NAMALWA (cell line): ENCODE data around the gene KIF3A.

Experiments used
- DNase-seq: peaks from one replicate; pipeline ENCODE4 v3.0.0-alpha.2; 2015; ENCODE audit warnings: low spot score

The KIF3A gene

DNA sequence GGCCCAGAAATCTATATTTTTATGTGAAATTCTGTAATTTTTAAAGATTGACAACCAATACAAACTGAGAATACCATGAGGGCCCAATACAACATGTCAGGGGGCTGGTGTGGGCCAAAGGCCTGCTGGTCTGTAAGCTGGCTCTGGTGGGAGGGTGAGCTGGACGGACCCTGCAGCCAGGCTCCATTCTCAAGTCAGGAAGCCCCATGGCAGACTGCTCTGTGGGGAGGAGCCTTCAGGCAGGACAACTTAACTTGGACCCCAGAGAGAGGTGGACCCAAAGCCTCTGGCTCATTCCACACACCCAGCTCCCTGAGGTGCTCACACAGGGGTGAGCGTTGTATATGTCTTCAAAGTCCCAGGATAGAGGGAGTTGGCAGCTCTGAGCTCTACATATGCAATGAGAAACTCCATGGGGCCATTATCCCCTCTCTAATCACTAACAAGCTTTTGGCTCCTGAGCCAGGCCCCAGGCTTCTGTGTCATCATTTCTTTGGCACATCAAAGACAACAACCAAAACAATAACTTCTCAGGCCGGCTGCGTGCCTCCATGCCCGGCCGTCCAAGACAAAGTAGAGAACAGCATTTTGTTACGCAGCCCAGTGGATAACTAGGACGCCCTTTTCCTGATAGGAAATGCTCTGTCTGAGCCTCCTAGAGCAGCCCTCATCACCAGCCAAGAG lies 33.3 kb upstream of the KIF3A start:
- no peak for DNase-seq

DNA sequence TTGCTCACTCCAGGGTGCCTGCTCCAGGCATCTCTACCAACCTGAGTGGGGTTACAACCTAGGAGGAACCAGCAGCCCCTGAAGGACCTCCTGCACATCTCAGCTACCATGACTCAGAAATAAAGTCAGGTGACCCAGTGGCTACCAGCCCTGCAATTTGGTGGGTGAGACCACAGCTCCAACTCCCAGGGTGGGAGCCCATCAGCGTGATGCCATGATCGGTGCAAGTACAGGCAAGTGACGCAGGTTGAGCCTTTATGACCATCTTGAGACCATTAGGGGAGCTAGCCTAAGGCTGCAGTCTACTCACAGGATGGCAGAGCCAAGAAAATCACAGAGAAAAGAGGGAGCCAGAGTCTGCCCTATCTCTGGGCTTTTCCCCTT lies 31.1 kb upstream of the KIF3A start:
- no peak for DNase-seq

DNA sequence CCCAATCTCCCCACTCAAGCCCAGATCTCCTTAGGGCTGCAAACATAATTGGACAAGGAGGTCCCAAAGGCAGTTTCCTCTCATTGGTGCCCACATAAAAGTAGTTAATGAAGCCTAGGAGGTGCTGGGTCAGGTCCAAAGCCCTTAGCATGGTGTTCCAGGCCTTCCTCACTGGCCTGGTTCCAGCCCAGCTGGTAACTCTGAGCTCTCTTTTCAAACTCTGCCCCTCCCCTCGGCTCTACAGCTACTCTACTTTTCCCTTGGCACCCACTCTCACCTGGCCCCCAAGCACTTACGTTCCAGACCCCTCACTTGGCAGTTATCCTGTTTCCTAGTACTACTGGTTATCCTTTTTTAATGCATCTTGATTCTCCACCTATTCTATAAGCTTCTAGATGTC lies 29.8 kb upstream of the KIF3A start:
- DNase-seq = no peak

DNA sequence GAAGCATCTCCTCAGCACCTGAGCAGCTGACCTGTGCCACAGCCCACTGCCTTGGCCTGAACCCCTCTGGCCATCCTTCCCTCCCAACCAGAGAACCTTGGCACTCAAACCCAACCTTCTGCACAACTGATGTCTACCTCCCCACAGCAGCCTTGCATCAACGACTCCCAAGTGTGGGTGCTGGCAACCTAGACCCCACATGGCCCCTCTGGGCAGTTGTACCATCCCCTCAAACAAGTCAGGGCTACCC lies 29.4 kb upstream of the KIF3A start:
- DNase-seq = no peak

DNA sequence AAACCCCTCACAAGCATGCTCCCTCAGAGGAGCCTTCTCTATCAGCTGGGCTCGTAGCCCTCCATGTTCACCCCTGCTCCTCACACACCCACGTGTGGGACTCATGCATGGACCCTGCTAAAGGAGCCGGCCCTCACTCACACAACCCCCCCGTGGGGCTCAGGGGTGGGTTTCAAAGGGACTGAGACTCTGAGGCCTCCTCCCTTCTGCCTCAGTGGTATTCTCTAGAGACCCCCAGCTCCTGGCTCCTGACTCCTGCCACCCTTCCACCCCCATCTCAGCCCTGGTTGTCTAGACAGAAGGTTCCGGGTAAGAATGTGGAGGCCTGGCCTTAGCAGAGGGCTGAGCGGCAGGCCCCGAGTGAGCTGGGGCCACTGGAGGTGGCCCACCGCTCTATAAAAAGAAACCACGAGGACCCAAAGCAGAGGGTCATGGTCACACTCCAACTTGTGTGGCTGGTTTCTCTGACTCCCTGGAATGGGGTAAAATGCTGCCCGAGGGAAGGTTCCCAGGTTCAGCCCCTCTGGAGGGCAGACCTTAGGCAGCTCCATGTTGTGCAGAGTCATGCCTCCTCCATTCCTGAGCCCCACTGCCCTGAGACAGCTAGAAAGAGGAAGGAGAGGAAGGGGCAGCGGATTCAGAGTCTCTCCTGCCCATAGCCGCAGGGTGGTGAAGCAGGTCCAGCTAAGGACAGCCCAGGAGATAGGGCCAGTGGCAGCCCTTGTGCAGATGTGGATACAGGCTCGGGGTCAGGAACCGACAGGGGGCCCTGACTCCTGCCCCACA lies 28.9 kb upstream of the KIF3A start:
- no peak for DNase-seq

DNA sequence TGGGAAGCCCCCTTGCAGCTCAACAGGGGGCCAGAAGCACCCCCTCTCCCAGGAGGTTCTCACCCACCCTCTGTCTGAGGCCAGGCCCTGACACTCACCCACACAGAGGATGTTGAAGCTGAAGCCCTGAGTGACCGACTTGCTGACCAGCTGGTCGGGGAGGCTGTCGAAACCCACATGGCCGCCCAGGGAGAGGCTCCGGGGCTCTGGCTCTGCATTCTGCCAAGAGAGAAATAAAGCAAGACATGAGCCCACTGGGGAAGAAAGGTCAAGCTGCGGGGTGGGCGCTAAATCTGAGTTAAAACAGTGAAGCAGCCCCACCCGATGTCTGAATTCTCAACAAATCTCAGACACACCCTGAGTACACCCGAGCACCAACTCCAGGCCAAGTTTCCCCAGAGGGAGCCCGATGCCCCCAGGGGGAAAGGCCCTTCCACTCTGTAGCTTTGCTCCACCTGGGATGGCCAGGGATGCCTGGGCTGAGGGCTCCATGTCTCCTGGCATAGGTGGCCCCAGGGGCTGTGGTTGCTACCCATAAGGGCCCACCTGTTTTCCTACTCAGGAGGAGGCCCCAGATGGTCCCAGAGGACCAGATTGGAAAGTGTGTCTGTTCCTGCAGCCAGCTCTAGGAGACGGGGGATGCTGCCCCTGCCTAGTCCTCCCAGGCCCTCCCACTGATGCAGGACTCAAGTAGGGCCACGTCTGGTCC lies 28.1 kb upstream of the KIF3A start:
- DNase-seq = no peak

DNA sequence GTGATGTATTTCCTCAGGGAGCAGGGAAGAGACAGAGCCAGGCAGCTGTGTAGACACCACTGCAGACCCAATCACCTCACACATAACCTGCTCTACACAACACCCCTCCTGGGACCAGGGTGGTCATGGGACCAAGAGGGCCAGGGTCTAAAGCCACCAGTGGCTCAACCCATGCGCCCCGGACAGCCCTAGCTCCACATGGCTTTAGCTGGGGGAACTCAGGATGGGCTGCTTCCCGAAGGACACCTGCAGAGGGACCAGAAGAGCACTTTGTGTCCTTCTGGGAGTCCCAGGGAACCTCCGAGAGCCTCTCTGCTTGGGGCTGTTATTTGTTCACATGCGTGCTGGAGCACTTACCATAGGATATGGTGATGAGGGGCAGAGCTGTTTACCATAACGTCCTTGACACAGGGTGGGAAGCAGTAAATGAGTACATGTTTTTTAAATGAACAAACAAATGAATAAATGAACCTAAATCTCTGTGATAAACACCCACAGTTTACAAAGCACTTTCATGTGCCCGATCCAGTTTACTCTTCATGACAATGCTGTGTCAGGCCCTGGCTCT lies 27.4 kb upstream of the KIF3A start:
- no peak for DNase-seq

DNA sequence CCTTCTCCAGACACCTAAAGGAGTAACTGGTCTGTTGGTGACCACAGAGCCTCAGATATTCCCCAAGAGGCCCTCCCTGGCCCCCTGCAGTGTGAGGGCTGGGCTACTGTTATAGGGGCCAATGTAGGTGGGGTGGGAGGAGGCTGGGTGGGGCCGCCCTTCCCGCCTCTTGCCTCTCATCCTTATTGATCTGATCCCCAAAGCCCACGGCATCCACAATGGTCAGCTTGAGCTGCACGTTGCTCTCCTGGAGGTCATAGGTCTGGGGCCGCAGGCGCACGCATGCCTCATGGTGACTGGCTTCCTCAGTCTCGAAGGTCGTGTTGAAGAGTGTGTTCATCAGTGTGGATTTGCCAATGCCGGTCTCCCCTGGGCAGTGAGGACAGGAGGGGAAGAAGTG lies 26.7 kb upstream of the KIF3A start:
- no peak for DNase-seq

DNA sequence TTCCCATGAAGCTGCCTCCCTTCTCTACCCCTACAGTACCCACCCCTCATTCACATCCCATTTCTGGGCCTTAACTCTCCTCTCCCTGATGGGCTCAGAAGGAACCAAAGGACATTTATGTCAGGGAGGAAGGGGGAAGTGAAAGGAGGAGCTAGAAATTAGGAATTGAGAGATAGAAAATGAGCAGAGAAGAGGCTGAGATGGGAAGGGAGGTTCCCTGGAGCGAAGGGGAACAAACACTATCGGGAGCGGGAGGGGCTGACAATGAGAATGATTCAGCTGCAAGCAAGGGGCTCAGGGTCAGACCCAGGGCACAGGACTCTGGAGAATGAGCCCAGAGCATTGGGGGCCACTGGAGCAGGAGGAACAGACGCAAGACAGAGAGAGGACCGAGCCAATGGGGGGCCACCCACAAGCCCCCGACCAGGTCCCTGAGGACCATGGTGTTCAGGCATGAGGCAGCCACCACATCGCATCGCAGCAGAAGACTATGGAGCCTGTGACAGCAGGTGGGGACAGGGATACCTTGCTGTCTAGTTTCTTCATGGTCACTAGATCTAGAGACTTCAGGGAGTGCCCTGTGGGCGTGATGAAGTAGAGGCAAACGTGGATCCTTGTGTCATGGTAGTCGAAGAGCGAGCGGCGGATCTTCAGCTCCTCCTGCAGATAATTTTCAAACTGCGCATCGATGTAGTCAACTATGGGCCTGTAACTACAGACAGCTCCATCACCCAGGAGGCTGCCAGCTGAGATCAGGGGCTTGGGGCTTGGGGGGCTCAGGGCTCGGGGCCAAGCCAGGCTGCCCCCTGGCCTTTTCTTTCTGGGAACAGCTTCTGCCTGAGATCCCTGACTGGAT lies 26.1 kb upstream of the KIF3A start:
- no peak for DNase-seq

DNA sequence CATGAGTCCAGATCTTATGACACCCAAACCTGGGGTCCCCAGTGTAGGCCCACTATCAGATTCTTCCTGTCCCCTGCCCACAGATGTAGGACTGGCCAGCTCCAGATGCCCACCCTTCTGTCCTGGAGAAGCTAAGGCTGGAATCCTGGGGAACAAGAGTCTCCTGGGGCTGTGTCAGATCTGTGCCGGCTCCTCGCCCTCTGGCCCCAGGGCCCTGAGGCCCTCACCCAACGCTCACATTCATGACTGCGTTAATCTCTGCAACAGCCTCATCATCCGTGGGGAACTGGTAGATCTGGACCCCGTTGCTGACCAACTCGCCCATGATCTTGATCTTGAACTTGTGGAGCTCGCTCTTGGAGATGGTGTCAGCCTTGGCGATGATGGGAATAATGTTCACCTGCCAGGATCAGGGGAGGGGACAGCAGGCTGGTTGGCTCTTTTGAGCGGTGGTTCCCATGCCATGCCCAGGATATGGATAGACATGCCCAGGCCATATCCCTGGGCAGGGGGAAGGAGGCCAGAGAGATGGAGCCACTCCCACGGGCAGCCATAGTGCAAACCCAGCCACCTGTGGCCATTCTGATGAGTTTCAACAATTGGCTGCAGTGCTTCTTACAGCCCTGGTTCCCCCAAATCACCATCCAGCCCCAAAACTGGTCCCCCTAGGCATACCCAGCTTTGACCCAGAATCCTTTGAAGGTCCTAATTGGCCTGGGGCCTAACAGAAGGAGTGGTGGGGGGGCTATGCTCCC lies 25.1 kb upstream of the KIF3A start:
- DNase-seq = no peak

DNA sequence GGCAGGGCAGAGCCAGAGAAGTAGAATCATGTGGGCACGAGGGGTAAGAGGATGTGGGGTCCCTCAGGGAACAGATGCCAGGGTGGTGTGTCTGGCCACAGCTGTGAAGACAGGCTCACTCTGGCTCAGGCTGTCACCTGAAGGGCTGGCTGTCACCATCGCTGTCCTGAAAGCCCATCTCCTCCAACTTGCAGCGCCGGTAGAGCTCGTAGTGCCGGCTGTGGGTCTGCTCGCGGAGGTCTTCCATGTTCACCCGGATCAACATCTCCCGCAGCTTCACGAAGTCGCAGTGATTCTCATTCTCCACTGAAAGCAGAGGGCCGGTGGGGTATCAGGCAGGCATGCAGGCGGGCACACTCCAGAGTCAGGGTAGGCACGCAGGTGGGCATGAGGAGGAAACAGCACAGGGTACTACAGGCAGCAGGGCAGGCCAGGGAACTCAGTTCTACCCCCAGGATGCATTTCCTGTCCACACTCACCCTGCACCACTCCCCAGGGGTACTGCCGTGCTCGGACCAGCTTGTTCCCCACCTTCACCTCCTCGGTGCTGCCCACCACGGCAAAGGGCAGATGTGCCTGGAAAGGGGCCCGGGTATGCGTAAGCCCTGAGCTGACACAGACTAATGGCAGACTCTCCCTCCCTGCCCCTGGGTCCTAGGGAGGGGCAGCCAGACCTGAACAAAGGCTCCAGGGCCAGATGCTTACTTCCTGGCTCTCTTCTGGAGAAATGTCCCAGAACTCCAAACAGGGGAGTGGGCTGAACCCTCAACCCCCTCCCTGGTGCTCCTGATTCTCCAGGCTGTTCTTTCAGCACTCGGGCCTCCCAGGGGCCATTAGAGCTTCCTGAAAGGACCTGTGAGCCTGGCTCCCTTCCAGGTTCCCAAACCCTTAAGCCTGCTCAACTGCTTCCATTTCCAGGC lies 24.2 kb upstream of the KIF3A start:
- DNase-seq = no peak

DNA sequence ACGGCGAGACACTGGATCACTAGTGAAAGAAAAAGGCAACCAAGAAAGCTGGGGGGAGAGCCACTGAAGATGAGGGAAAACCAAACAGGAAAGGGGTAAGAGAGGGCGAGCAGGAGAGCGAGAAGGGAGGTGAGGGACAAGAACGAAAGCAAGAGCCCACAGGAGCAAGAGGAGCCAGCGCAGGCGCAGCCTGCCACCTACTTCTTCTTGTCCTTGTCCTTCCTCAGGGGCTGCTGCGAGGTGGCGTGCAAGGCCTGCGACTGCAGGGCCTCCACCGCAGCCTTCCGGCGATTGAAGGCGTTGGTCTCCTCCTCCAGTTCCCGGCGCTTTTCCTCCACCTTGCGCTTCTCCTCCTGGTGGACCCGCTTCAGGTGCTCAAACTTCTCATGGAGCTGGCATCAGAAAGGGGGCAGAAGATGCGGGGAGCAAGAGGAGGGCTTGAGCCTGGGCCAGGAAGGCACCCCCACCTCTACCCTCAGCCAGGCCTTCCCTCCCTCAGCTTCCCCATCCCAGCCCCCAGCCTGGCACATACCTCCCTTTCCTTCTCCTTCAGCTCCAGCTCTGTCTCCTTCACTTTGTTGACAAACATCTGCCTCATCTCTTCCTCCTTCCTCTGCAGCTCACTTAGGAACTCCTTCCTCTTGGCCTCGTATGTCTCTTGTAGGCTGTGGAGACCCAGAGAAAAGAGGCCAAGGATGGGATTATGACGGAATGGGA lies 23.4 kb upstream of the KIF3A start:
- DNase-seq = no peak

DNA sequence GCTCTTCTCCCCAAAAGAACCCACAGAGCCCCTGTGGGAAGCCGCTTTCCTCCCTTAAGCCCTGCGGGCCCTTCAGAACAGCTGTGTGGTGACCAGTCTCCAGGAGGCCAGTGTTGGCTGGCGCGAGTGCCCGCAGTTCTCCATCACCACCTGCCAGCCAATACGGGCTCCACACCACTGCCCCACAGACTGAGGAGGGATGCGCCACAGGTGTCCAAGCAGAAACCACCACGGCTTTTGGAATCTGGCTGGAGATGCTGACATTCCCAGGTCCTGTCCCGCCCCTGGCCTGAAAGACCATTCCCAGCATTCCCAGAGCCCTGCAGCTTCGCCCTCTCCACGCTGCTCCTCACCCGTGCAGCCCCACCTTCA lies 22.7 kb upstream of the KIF3A start:
- no peak for DNase-seq

DNA sequence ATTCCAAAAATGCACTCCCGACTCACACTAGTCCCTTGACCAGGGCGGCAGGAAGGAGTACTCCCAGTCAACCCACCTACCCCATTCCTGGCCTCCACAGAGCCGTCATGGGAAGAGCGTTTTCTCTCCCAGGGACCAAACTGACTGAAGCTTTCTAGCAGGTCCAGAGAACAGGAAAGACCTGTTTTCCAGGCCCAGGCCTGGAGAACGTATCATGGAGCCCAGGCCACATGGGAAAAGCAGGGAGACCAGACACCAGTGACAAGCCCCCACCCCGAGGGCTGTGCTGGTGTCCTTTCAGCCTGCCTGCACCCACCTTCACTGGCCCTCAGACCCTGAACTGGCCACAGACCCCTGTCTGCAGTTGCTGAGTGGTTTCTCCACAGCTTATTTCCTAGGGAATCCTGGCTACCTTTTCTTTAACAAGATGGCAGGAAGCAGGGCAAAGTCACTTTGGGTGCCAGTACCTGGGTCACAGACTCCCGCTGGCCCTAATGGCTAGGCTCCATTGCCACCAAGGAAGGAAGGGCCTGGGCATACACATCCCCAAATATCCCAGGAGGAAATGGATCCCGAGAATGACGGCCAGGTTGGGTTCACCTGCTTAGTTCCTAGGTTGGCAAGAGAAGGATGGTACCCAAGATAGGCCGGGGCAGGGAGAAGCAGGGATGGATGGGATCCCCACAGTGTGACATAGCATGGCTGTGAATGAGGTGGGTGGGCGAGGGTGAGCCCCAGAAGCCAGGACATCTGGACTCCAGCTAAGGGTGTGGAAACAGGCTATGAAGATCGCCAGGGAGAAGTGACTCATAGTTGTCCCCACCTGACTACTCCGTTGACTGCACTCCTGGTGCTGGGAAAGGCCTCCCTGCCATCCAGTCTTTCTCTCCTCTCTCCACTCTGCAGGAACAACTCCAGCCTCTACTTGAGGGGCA lies 22.0 kb upstream of the KIF3A start:
- DNase-seq = no peak

DNA sequence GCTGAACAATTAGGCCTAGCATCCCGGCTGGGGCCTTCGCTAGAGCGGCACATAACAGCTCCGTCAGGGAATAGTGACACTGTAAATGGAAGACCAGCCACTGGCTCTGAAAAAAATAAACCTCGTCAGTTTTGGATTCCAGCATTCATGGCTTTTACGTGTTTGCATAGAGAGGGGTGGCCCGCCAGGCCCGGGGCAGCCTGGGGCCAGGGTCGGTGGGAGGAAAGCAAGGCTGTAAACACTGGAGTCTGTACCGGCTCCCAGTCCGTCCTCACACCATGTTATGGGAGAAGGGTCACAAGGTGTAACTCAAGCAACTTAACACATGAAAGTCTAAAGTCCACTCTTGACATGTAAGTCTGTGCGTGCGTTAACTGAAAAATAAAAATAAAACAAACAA lies 21.1 kb upstream of the KIF3A start:
- no peak for DNase-seq

DNA sequence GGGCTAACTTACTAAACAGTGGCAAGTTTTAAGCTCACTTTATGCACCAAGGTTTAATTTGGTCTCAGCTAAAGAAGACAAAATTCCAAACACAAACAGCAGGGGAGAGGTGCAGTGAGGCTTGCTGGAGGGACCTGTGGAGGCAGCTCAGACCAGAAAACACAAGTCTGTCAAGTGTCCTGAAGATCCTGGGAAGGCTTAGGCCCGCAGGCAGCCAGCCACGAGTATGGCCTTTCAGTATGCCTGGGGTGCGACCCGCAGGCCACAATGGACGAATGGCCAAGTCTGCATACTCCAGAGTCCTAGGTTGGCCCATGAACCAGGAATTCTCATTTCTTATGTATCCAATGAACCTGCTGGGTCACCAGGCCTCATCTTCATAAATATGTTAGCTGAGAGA lies 19.2 kb upstream of the KIF3A start:
- DNase-seq = no peak

DNA sequence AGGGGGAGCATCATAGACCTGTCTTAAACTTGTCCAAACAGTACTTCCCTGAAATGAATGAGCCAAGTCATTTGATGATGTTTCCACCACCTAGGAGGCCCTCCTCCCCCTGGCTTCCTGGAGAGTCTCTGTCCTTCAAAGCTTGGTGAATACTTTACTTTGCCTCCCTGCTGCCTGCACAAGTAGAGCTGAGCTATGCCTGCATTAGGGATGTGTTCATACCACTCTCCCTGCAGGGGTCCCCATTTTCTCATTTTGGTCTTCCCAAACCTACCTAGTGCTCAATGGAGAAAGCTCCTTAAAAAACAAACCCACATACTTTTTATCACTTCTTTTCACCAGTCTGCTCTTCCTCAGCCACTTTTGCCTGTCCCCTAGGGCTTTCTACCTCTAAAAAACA lies 17.6 kb upstream of the KIF3A start:
- no peak for DNase-seq

DNA sequence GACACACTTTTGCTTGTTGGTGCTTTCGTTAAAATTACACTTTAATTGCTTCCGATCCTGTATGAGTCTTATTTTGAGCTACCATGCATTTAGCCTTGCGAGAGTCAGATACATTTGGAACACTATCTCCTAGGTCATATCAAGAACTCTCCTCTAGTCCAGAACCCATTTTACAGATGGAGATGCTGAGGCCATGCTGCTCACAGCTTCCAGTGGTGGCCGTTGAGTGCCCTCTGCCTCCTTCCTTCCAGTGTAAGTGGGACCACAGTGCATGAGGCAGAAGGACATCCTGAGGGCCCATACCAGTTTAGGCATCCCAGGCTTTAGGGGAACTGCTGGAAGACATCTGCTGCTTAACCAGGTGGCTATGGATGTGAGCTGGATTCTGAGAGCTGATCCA lies 16.8 kb upstream of the KIF3A start:
- no peak for DNase-seq
